GM21423 (cell line): ENCODE results near the gene PAQR8.
A peak's percentile ranks its signal among the peaks of the same experiment; 100 is the strongest.
"Not testable (repeated sequence)": the region's sequence is repeated elsewhere in the genome, so short reads cannot be mapped to it uniquely, and the experiment has no call there.

ENCODE experiments used
- ATAC-seq: cut with Tn5 transposase; IDR thresholded peaks from one replicate; pipeline ENCODE4 v1.9.1; 2021; ENCODE audit warnings: mild to moderate bottlenecking, moderate library complexity; ENCODE audit not compliant: unreplicated experiment

The PAQR8 gene

DNA sequence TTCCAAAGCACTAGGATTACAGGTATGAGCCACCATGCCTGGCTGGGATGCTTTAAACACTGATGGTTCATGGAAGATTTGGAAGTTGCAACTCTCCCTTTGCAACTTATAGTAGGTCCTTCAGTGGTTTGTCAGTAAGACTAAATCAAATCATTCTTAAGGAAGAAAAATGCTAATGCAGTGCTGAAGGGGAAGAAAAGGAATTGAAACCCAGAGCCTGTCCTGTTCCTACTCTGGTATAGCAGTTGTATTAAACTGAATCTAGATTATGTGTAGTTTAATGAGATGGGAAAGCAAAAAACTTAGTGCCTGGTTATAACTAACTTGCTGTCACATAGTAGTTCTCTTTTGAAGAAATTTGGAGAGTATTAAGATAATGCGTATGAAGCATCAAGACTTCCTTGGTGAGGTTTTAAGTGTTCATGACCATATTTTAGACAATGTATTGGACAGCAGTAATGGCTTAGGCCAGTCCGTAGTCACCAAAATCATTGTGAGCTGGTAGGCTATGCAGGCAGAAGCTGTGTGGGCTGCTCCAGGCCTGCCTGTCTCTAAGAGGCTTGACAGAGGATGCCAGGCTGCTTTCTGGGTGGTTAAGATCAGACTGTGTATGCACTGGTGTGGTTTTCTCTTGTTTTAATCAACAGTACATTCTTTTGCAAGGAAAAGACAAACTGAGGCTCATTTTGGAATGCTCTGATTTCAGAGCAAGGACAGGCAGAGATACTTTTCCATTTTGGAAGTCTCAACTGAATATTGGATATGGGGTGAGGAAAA lies 14.0 kb downstream of the PAQR8 start:
- ATAC-seq: no peak

DNA sequence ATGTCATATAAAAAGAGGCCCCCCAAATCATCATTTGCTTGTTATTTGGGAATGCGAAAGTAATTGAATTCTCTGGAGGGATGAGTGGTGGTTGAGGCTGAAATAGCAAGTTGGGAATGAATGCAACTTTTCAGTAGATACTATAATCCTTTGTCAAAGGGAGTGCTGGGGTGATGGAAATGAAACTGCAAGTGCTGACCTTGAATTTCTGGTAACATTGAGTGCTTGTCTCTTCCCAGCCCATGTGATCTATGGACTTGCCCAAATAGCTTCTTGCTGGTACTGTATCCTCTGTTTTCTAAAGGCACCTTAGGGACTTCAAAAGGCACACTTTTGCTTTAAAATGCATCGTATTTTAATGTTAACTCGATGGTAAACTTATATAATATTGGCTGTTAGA lies 14.8 kb downstream of the PAQR8 start:
- no peak for ATAC-seq

DNA sequence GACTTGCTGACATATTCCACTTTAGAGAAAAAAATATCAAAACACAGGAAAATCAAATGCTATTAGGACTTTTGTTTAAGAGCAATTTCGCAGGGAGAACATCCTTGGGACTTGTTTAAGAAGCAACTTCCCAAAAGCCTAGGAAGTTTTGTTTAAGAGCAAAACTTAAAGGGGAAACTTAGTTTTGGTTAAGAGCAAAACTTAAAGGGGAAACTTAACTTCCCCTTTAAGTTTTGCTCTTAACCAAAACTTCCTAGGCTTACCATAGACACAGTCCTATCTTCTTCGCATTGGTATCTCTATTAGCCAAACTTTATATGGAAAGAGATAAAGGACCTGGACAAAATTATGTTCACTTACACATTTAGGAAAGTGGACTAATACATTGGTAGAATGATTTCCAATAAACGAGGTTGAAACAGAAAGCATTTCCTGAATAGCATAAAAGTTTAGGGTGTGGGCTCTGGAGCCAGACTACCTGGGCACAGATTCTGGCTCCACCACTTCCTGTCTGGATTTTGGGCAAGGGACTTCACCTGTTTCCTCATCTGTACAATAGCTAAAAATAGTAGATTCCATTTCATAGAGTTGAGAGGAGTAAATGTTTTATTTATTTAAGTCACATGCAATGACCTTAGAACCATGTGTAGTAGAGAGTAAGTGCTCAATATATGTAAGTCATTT lies 15.7 kb downstream of the PAQR8 start:
- no peak for ATAC-seq

DNA sequence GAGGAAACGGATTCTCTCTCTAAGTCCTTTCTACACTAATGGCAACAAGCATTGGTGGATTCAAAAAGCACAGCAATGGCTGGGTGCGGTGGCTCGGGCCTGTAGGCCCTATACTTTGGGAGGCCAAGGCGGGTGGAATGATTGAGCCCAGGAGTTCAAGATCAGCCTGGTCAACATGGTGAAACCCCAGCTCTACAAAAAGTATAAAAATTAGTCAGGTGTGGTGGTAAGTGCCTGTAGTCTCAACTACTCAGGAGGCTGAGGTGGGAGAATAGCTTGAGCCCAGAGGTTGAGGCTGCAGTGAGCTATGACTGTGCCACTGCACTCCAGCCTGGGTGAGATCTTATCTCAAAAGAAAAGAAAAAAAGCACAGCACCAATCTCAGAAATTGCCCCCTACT lies 19.3 kb downstream of the PAQR8 start:
- ATAC-seq: no peak

DNA sequence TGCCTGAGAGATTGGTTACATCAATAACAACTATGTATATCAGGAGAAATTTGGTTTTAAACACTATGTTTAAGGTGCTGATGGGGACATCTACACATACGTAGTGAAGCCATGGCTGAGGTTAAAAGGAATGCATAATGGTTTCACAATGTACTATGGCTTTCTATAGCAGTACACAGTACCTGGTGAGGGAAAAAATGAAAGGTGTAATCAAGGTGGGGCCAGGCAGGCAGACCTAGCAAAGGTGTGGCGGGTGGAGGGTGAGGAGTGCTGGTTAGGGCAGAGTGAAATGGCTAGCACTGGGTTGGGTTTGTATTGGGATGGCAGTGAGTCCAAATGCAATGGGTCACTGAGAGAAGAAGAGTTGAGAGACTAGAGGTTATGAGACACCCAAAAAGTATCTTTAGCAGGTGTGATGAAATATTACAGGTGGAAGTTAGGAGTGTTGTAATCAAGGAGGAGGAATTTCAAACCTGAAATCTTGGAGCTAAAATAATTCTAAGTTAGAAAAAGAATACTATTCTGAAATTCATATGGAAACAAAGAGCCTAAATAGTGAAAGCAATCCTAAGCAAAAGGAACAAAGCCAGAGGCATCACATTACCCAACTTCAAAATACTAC lies 22.3 kb downstream of the PAQR8 start:
- ATAC-seq: no peak

DNA sequence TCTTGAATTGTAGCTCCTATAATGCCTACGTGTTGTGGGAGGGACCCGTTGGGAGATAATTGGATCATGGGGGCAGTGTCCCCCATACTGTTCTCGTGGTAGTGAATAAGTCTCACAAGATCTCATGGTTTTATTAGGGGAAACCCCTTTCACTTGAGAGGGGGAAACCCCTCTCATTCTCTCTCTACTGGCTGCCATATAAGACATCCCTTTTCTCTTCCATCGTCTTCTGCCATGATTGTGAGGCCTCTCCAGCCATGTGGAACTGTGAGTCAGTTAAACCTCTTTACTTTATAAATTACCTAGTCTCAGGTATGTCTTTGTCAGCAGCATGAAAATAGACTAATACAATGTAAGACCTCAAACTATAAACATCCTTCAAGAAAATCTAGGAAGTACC lies 23.1 kb downstream of the PAQR8 start:
- no peak for ATAC-seq

DNA sequence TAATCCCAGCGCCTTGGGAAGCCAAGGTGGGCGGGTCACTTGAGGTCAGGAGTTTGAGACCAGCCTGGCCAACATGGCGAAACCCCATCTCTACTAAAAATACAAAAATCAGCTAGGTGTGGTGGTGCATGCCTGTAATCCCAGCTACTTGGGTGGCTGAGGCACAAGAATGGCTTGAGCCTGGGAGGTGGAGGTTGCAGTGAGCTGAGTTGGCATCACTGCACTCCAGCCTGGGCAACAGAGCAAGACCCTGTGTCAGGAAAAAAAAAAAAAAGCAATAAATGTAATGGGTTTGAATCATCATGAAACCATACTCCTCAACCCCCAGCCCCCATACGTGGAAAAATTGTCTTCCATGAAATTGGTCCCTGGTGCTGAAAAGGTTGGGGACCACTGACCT lies 26.2 kb downstream of the PAQR8 start:
- ATAC-seq: not testable (repeated sequence)

DNA sequence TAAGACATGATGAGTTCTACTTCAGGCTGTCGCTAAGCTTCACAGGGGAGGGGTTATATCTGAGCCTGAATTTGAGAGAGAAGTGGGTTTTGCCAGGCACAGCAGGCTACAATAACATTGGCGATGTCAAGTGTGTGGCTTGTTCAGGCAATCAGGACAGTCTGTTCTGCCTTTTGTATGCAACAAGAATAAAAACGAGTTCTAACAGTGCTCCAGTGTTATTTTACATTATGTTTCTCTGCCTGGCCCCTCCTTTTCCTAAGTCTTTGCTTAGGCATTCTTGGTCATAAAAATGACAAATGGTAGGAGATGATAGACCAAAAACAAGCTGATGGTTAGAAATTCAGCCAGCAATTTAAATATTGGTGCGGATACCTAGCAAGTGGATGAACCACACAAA lies 26.8 kb downstream of the PAQR8 start:
- no peak for ATAC-seq

DNA sequence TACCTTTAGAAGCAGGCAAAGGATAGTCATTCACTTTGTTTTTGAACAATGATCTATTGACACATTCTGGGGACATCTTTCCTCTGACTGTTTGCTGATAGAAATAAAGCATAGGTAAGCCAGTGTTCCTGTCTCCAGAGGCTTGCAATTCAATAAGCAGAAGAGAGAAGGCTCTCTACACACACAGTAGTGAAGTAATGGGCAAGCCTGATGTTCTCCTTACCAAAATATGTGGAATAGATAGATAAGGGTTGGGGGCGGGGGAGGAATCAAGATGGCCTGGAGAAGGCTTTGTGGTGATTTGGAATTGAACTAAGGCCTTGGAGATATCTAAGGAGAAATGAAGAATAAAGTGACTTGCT lies 27.3 kb downstream of the PAQR8 start:
- ATAC-seq: no peak

DNA sequence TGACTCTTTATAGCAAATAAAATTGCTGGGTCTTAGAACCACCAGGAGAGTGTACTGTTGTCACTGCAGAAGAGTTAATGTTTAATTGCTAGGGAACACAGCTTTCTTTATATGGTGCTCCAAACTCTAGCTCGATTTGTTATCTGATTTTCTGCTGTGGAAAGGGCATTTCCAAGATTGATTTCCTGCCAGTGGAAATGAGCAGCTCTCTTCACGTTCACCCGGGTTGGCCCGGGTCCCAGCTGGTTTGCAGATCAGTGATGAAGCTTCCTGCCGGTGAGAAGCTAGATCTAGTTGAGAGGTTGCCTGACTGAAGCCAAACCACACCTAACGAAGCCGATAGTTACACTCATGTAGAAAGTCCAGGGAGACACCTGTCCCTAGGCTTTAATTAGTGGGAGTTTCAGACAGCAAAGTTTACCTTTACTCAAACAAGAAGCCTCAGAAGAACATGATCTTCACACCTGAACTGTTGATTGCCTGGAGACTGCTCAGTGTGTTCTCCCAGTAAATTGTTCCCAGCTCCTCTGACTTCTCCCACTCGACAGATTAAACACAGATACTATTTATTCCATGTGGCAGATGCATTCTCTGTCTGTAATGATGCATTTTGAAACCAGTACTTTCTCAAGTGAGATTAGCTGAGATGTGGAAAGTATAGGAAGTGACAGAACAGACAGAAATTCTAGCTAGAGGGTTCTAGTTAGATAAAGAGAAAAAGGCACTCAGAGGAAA lies 27.8 kb downstream of the PAQR8 start:
- peak; percentile 65 for ATAC-seq

DNA sequence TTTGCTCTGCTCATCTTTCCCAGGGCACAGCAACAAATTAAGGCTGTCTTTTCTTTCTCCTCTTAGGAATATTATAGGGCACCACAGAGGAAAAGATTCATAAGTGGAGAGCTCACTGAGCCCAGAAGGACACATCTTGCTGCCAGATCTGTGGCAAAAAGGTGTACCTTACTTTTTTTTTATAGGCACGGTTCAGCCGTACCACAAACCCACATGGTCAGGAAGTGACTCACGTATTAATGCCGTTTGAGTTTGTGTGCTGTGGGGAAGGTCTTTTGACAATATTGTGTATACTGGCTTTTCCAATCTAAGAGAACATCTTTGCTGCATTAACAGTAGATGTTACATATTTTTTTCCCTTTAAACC lies 28.4 kb downstream of the PAQR8 start:
- peak; percentile 59 for ATAC-seq

DNA sequence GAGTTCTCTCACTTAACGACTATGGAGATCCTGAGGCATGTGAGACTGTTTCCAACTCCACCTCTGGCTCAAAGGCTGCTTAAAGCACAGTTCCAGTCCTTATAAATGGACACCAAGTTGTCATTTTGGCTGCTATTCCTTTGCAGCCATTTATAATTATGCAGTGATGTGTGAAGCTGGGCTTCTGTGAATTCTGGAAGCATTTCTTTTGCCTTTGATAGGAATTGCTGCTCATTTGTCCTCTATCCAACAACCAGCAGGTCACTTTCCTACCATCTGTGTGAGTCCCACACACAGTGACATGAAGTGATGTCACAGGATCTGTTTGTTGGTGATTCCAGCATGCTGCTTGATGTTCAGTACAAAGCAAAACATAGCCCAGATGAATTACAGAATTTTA lies 29.6 kb downstream of the PAQR8 start:
- no peak for ATAC-seq

DNA sequence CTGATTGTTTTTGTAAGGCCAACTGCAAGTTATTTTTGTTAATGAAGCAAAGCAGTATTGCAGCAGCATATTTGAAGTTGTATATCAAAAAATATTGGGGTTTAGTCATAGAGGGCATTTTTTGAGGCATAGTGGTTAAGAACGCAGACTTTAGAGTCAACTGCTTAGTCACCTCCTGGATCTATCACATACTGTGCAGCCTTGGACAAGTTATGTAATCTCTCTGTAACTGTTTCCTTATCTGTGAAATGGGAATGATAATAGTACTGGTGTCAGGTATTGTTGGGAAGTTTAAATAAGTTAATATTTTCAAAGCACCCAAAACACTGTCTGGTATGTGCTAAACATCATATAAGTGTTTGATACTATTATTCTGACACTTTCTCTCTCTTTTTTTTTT lies 31.0 kb downstream of the PAQR8 start:
- no peak for ATAC-seq

DNA sequence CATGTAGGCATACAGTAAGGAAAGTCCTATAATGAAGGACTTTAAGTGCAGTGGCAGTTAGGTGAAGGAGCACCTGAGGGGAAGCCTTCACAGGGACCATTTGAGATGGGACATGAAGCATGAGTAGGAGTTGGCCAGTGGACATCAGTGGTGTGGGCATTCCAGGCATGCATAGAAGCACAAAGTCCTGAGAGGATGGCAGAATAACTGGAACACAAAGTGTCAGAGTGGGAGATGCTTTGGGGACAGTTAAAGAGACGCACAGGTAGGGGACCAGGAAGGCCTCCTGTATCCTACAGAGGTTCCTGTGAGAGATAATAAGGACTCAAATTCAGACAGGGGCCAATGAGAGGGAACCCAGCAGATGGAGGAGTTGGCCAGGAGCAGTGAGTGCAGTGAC lies 31.8 kb downstream of the PAQR8 start:
- ATAC-seq: peak; percentile 1

DNA sequence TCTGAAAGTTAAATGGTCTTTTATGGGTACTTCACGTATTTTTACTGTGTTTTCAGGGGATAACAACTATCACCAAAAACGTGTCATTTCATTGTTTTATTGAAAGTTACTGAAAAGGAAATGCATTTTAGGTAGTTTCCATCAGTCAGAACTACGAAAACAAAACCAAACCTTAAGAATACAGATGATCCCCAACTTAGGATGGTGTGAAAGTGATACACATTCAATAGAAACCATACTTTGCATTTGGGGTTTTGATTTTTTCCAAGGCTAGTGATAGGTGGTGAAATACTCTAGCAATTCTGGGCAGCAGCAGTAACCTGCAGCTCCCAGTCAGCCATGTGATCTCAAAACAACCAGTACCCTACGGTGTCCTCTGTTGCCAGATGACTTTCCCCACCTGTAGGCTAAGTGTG lies 32.3 kb downstream of the PAQR8 start:
- ATAC-seq: peak; percentile 51

DNA sequence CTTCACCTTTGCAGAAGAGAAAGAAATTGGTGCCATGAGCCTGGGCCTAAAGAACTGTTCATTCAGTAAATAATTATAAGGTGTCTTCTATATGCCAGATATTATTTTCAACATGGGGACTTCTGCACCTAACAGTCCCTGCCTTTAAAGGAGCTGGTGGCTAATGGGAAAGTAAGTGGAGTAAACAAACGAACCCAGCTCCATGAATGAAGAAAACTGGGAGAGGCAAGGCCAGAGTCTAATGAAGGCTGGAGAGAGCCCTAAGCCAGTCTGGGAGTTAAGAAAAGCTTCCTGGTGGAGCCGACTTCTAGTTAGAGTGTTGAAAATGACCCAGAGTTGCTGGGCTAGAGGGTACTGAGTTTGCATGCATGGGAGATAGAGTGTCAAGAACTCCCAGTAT lies 34.0 kb downstream of the PAQR8 start:
- ATAC-seq: no peak

DNA sequence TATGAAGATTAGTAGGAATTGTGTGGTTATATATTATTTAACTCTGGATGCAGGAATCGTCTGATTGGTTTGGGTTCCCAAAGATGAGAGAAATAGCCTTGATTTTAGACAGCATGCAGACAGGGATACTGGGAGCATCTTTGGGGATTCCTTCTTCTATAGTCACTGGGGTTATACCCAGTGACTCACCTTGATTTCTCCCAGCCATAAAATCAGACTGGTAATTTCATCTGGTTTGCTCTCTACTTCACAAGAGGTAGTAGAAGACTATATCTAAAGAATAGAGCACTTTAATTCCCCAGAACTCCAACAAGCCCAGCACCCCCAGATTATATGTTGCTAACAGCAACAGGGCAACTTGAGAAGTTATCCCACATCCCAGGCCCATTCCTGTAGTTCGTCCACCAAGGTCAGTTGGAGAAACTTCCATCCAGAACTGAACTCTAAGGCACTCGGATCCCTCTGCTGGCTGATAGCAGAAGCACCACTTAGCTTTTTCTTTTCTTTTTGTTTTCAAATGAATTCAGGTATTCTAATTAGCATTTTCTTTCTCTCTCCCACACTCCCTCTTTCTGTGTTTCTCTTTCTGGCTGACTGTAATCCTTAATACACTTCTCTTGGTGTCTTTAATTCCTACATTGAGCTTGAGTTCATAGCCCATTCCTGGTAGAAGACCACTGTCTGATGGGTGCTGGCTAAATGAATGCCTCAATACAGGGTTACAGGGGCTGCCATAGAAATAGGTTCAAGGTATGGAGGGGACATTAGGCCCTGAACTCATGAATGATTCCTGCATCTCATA lies 37.8 kb downstream of the PAQR8 start:
- peak; percentile 39 for ATAC-seq

DNA sequence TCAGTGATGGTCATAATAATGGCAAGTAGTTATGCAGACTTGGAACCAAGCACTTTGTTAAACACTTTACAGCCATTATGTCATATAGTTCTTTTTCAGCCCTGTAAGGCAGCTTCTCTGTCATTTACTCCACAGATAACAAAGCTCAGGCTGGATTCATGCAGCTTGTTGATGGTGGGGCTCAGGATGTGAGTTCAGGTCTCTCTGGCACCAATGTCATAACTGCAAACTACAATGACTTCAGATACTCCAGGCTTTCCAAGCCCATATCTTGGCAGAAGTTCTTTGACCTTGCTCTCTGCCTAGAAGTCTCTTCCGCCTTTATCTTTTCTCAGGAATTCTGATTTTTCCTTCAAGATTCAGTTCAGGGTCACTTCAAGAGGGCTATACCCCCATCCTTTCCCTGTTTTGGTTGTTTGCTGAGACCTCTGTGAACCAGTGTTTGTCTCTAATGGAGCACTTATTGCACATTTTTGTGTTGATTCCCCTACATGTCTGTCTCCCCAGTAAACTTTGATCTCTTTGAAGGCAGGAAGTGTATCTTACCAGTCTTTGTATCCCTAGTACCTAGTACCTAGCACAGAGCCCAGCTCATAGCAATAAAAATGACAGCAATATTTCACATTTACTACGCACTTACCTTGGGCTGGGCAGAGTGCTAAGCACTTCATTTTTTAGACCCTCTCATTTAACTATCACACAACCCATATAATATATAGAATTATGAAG lies 38.5 kb downstream of the PAQR8 start:
- no peak for ATAC-seq

DNA sequence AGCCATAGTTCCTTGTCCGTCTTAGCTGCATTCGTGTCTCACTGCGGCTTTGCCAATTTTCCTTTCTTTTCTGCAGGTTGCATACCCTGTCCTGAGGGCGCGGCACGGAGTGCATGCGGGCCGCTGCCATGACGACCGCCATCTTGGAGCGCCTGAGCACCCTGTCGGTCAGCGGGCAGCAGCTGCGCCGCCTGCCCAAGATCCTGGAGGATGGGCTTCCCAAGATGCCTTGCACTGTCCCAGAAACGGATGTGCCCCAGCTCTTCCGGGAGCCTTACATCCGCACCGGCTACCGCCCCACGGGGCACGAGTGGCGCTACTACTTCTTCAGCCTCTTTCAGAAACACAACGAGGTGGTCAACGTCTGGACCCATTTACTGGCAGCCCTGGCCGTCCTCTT lies 41.1 kb downstream of the PAQR8 start:
- no peak for ATAC-seq

DNA sequence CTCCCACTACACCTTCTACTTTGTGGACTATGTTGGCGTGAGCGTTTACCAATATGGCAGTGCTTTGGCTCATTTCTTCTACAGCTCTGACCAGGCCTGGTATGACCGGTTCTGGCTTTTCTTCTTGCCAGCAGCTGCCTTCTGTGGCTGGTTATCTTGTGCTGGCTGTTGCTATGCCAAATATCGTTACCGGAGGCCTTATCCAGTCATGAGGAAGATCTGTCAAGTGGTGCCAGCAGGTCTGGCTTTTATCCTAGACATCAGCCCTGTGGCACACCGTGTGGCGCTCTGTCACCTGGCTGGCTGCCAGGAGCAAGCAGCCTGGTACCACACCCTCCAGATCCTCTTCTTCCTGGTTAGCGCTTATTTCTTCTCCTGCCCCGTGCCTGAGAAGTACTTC lies 41.7 kb downstream of the PAQR8 start:
- no peak for ATAC-seq
